AG09309 (cell line): ENCODE results near the gene ELFN1.

ENCODE experiments used
- DNase-seq: peaks from one replicate; pipeline ENCODE4 v3.0.0-alpha.2; 2010; ENCODE audit warnings: low read depth
- H3K4me3 ChIP-seq: 2 replicates; pipeline ENCODE4 v1.5.1; 2011; ENCODE audit warnings: mild to moderate bottlenecking, low read depth, low read length, moderate library complexity; ENCODE audit not compliant: control insufficient read depth
- TF ChIP-seq, protein P1 (sequence below): IDR thresholded peaks from 2 replicates; pipeline ENCODE4 v1.5.1; 2011; ENCODE audit warnings: mild to moderate bottlenecking, low read depth, low read length, inconsistent platforms; ENCODE audit not compliant: insufficient read depth, control insufficient read depth; ENCODE audit errors: missing control alignments

ELFN1 gene

DNA sequence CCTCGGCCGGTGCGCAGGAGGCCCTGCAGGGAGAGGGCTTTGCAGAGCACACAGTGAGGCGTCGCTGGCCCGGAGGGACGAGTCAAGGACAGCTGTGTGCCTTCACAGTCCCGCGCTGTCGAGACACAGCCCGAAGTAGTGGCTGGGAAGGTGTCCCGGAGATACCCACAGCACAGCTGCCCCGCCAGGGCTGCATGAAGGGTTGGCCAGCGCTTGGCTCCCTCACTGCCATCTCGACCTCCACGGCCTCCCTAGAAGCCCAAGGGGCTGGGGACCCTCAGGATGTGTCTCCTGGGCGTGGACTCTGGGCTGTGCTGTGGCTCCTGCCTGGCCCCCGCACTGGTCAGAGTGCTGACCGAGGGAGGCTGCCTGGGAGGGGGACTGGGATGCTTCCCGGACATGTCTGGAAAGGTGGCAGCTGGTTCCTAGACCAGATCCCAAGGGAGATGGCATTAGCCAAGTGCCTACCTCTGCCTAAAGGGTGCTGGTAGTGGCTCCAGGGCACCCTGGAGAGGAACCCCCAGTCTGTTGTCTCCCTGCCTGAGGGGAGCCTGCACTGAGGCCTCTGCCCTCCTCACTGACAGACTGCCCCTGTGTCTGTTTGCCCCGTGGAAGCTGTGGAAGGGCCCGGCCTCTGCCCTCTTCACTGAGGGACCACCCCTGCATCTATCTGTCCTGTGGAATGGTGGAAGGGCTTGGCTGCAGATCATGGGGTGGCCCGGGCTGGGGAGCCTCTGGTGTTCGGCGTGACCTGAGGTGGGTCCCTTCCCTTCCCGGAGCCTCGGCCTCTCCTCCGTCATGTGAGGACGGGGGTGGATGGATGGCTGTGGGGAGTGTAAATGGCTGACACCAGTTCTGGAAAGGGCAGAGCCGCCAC, 5.8 kb downstream of the ELFN1 start:
- H3K4me3 ChIP-seq = no peak overlapping the region
- no peak for DNase-seq
- TF ChIP-seq, protein P1, sequence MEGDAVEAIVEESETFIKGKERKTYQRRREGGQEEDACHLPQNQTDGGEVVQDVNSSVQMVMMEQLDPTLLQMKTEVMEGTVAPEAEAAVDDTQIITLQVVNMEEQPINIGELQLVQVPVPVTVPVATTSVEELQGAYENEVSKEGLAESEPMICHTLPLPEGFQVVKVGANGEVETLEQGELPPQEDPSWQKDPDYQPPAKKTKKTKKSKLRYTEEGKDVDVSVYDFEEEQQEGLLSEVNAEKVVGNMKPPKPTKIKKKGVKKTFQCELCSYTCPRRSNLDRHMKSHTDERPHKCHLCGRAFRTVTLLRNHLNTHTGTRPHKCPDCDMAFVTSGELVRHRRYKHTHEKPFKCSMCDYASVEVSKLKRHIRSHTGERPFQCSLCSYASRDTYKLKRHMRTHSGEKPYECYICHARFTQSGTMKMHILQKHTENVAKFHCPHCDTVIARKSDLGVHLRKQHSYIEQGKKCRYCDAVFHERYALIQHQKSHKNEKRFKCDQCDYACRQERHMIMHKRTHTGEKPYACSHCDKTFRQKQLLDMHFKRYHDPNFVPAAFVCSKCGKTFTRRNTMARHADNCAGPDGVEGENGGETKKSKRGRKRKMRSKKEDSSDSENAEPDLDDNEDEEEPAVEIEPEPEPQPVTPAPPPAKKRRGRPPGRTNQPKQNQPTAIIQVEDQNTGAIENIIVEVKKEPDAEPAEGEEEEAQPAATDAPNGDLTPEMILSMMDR = no peak

DNA sequence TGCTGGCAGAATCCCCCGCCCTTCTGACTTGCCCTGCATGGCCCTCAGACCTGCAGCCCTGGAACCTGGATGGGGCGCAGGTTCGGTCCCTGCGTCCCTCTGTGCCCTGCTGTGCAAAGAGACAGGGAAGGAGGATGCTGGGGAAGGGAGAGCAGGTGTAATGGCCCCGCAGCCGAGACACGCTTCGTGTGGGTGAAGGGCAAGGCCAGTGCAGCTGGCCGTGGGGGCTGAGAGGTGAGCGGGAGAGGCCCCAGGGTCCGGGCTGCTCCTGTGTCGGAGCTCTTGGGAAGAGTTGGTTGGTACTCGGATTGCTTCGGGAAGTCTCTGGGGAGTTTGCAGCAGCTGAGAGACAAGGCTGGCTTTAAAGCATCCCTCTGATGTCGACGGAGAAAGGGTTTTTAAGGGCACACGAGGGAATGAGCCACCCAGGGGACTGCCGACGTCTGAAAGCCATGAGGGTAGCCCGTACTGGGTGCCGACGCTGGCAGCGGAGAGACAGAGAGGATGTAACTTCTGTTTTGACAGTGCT, 6.5 kb downstream of the ELFN1 start:
- TF ChIP-seq, protein P1 = no peak
- no peak for DNase-seq
- H3K4me3 ChIP-seq = no peak overlapping the region

DNA sequence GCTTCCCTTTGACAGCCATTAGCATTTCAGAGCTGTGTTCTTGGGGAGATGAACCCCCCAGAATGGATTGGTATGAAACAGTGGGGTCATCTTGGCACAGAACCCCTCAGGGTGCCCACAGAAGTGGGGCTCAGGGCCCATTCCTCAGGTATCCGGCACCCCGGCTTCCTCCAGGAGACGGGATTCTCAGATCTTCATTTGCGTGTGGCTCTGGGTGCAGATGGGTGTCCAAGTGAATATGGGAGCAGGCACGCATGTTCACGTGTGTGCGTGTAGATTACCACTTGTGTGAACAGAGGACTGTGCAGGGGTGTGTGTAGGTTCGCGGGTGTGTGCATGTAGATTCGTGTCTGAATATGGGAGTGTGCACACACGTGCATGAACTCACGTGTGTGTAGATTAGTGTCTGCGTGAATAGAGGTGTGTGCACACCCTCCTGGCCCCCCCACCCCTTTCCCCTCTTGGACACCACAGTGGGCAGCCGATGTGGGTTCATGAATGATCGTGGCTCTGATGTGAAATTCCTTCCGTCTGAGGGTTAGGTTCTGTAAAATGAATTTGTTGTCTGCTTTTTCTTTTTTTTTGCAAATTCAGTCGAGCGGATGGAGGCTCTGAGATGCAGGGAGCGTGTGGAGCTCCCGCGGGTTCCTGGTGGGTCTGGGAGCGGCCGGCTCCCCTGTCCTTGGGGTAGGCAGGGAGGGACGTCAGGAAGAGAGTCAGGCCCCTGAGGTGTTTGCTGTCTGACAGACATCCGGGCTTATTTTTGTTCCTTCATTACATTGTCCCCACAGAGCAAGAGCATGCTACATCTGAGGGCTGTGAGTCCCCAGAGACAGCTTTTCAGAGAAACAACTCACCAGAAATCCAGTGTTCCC, 7.4 kb downstream of the ELFN1 start:
- H3K4me3 ChIP-seq = no peak overlapping the region
- TF ChIP-seq, protein P1 = no peak
- no peak for DNase-seq

- DNase-seq = no peak
- TF ChIP-seq, protein P1 = no peak
- no peak overlapping the region for H3K4me3 ChIP-seq
Observed at GRCh38 chr7:1678081-1678543, 8.0 kb downstream of the ELFN1 start.

- no peak for DNase-seq
- H3K4me3 ChIP-seq = no peak overlapping the region
- TF ChIP-seq, protein P1 = no peak
Observed at GRCh38 chr7:1678571-1679325, 8.7 kb downstream of the ELFN1 start.
